Fibroblast of lung (primary cell): ENCODE measurements around the gene MFN2.

Source experiments
- CTCF ChIP-seq, 2 donors: IDR thresholded peaks in 1 of 2; conservative IDR thresholded peaks in 1 of 2; 1 replicate in 1 of 2; 2 replicates in 1 of 2; pipeline ENCODE4 v1.5.1; 2011 to 2012; ENCODE audit warnings: low read length in 2 of 2, control low read depth in 1 of 2, inconsistent platforms in 1 of 2, low read depth in 1 of 2, mild to moderate bottlenecking in 1 of 2
- EZH2 ChIP-seq: IDR thresholded peaks from 2 replicates; pipeline ENCODE4 v1.5.1; 2012; ENCODE audit warnings: low read length, control low read depth, mild to moderate bottlenecking; ENCODE audit errors: missing control alignments

- TF ChIP-seq CTCF (conservative IDR thresholded peaks at IDR 0.05 in 1 of 2, IDR thresholded peaks at IDR 0.05 in 1 of 2; ENCODE audit: low read depth in 1 of 2, low read length in 2 of 2), result no peak
- no peak for TF ChIP-seq EZH2
These were observed 57.5 kb downstream of the MFN2 start for GRCh38 chr1:12037486-12038355.
